ENCODE results near the gene TRIM15.

Gene TRIM15

GRCh38 chr6:30154709-30155519 is 8.4 kb upstream of the TRIM15 start (continued):
- TF ChIP-seq, protein P1, sequence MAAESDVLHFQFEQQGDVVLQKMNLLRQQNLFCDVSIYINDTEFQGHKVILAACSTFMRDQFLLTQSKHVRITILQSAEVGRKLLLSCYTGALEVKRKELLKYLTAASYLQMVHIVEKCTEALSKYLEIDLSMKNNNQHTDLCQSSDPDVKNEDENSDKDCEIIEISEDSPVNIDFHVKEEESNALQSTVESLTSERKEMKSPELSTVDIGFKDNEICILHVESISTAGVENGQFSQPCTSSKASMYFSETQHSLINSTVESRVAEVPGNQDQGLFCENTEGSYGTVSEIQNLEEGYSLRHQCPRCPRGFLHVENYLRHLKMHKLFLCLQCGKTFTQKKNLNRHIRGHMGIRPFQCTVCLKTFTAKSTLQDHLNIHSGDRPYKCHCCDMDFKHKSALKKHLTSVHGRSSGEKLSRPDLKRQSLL (tag by site-specific recombination; IDR thresholded peaks at IDR 0.05) = no peak
- no peak for TF ChIP-seq ZNF311 (tag by site-specific recombination; IDR thresholded peaks at IDR 0.05; ENCODE audit: borderline replicate concordance)
- no peak for TF ChIP-seq ZNF777 (tag by site-specific recombination; IDR thresholded peaks at IDR 0.05; ENCODE audit: borderline replicate concordance)
- peak; percentile 95 for TF ChIP-seq HOXD13 (CRISPR knock-in tag; IDR thresholded peaks at IDR 0.05; ENCODE audit: borderline replicate concordance)
- TF ChIP-seq ZNF560 (tag by site-specific recombination; IDR thresholded peaks at IDR 0.05; ENCODE audit: borderline replicate concordance) = no peak
- TF ChIP-seq ZNF266 (tag by site-specific recombination; IDR thresholded peaks at IDR 0.05; ENCODE audit: low read depth) = no peak
- no peak for TF ChIP-seq ZNF510 (tag by site-specific recombination; IDR thresholded peaks at IDR 0.05; ENCODE audit: insufficient replicate concordance)
- no peak for TF ChIP-seq SALL2 (tag by site-specific recombination; IDR thresholded peaks at IDR 0.05; ENCODE audit: borderline replicate concordance)
- no peak for TF ChIP-seq ZNF19 (tag by site-specific recombination; IDR thresholded peaks at IDR 0.05; ENCODE audit: low read depth)
- no peak for TF ChIP-seq ZNF350 (tag by site-specific recombination; IDR thresholded peaks at IDR 0.05)
- no peak for TF ChIP-seq ZNF221 (tag by site-specific recombination; IDR thresholded peaks at IDR 0.05; ENCODE audit: borderline replicate concordance)
- TF ChIP-seq, protein P2, sequence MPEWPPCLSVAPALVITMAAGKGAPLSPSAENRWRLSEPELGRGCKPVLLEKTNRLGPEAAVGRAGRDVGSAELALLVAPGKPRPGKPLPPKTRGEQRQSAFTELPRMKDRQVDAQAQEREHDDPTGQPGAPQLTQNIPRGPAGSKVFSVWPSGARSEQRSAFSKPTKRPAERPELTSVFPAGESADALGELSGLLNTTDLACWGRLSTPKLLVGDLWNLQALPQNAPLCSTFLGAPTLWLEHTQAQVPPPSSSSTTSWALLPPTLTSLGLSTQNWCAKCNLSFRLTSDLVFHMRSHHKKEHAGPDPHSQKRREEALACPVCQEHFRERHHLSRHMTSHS (tag by site-specific recombination; IDR thresholded peaks at IDR 0.05) = no peak
- no peak; the same call in 1 of the 2 replicates for TF ChIP-seq MZF1 (tag by site-specific recombination; IDR thresholded peaks at IDR 0.05; ENCODE audit: borderline replicate concordance)
- TF ChIP-seq ZNF660 (tag by site-specific recombination; IDR thresholded peaks at IDR 0.05) = peak; percentile 94
- TF ChIP-seq ZNF292 (tag by site-specific recombination; IDR thresholded peaks at IDR 0.05; ENCODE audit: borderline replicate concordance, low read depth) = no peak
- peak; percentile 75; the same call in 1 of the 2 replicates for TF ChIP-seq ZSCAN30 (tag by site-specific recombination; IDR thresholded peaks at IDR 0.05)
- TF ChIP-seq ZNF114 (tag by site-specific recombination; IDR thresholded peaks at IDR 0.05) = no peak

GRCh38 chr6:30155520-30156261 is 7.7 kb upstream of the TRIM15 start:
- H3K9me3 ChIP-seq (ENCODE audit: control insufficient read depth, insufficient read depth, low read depth, low read length) = no peaks in the 10 kb centered on the region
- peaks cover 27% of the 10 kb centered on the region for H3K4me1 ChIP-seq (ENCODE audit: control insufficient read depth, insufficient read depth, low read length)
- peak; percentile 78; the same call in 1 of the 2 replicates for TF ChIP-seq PRDM6 (tag by site-specific recombination; IDR thresholded peaks at IDR 0.05)
- TF ChIP-seq ZNF664 (tag by site-specific recombination; IDR thresholded peaks at IDR 0.05) = peak; percentile 99
- TF ChIP-seq ZNF10 (tag by site-specific recombination; IDR thresholded peaks at IDR 0.05) = no peak
- no peak for TF ChIP-seq ZNF654 (tag by site-specific recombination; IDR thresholded peaks at IDR 0.05; ENCODE audit: low read depth)
- no peak for TF ChIP-seq KLF7 (tag by site-specific recombination; IDR thresholded peaks at IDR 0.05; ENCODE audit: borderline replicate concordance)
- no peak for TF ChIP-seq ZNF433 (tag by site-specific recombination; IDR thresholded peaks at IDR 0.05; ENCODE audit: low read depth)
- H3K27ac ChIP-seq (ENCODE audit: extremely low read depth, low read depth, low read length) = no peak overlapping the region; the same call in 1 of the 2 replicates
- POLR2A ChIA-PET = interaction anchor here (0.7 kb wide), 1 partner anchor 52 kb away, joined by 4 read pairs; no protein-coding TSS in a partner anchor
- CTCF ChIA-PET = interaction anchor here (0.6 to 6.3 kb wide), 5 partner anchors 17 to 89 kb away, joined by 3 to 80 read pairs (median 5); partner anchors contain the start of gene PPP1R11
- no peak overlapping the region for H3K4me3 ChIP-seq (ENCODE audit: low read depth, low read length)
- no peaks in the 10 kb centered on the region for H3K36me3 ChIP-seq (ENCODE audit: control insufficient read depth in 2 of 2, insufficient read depth in 1 of 2, low read length in 2 of 2)

Data from HEK293 (cell line).